ENCODE data around the gene RFPL3.
"Not testable (repeated sequence)": the region's sequence is repeated elsewhere in the genome, so short reads cannot be mapped to it uniquely, and the experiment has no call there.

The RFPL3 gene

DNA sequence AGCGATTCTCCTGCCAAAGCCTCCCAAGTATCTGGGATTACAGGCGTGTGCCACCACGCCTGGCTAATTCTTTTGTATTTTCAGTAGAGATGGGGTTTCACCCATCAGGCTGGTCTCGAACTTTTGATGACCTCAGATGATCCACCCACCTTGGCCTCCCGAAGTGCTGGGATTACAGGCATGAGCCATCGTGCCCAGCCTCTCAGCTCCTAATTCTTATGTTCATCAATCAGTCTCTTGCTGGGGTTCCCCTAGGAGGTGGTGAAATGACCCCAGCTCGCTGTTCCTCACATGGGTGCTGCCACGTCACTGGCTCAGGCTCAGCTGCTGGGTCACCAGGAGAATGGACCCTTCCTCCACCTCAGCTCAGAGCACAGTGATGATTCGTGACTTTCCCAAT lies at the start of gene RFPL3:
TSS of gene RFPL3 (plus strand) at position 301 of the 400 bp plus-strand sequence. CDS start 205 bp downstream, outside the sequence.
- H3K4me1 Mint-ChIP-seq (ENCODE audit: low read depth); H3K36me3 Mint-ChIP-seq; H3K4me3 Mint-ChIP-seq; H3K27ac Mint-ChIP-seq; H3K27me3 Mint-ChIP-seq; H3K9me3 Mint-ChIP-seq (ENCODE audit: low read depth): not testable (repeated sequence)

DNA sequence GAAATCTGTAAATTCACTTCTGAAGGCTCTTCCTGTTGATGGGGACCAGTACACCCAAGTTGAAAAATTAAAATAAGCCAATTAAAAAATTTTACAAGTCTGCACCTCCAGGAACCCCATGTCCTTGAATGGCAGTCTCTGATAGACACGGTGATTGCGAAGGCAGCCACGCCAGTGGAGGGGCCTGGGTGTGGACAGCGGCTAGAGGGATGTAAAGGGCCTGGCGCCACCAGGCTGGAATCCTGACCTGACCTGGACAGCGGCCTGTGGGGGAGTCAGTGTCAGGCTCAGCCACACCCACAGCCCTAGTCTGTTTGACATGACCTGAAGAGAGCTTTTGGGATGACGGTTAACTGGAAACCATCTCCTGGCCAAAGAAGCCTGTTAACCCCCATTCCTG lies 49.5 kb upstream of the RFPL3 start:
- Mint-ChIP-seq H3K36me3 (peaks cover 3% of the 10 kb centered on the region), H3K9me3 (ENCODE audit: low read depth) (no peaks in the 10 kb centered on the region), H3K4me3 (no peak overlapping the region), H3K27ac (no peak overlapping the region), H3K4me1 (ENCODE audit: low read depth) (no peaks in the 10 kb centered on the region), H3K27me3 (peaks cover 14% of the 10 kb centered on the region)

DNA sequence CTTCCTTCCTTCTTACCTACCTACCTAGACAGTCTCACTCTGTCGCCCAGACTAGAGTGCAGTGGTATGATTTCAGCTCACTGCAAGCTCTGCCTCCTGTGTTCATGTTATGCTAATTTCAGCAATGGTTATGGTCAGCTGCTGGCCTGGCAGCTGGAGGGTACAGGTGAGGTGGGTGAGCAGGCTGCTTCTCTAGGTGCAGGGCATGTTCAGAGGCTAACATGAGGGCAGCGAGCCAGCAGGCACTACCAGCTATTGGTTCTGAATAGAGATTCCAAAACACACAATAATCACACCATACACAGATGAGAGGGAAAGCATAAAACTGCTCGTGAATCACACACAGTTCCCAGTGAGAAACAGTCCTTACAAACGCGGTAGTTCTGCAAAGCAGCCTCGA lies 48.7 kb upstream of the RFPL3 start:
- no peak overlapping the region for H3K4me3 Mint-ChIP-seq
- peaks cover 3% of the 10 kb centered on the region for H3K36me3 Mint-ChIP-seq
- no peaks in the 10 kb centered on the region for H3K9me3 Mint-ChIP-seq (ENCODE audit: low read depth)
- H3K27ac Mint-ChIP-seq, result no peak overlapping the region
- peaks cover 14% of the 10 kb centered on the region for H3K27me3 Mint-ChIP-seq
- H3K4me1 Mint-ChIP-seq (ENCODE audit: low read depth), result no peaks in the 10 kb centered on the region

DNA sequence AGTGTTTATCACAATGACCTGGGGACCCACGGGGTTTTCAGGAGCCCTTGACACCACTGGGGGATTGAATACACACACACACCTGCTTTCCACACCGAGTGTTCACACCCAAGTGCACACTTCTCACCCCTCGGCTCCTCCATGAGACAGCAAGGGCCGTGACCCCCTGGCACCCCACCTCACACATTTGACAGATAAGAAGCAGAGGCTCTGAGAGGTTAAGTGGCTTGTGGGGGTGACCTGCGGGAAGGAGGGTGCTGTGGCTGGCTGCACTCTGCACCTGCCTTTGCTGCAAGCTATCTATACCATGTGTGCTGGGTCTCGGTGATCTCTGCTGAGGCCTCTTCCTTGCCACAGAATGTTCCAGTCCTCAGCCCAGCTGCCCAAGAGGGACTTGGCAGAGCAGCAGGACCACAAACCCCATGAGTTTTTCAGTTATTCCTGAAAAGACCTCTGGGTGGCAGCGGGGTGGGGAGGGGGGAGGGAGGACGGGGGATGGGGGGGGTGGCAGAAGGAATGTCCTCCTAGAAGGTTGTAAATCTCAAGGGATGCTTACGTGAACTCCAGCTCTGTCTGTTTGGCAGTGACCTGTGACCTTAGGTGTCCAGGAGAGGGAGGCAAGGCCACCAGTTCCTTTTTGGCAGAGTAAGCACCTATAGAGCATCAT lies 47.9 kb upstream of the RFPL3 start:
- peaks cover 10% of the 10 kb centered on the region for H3K27me3 Mint-ChIP-seq

DNA sequence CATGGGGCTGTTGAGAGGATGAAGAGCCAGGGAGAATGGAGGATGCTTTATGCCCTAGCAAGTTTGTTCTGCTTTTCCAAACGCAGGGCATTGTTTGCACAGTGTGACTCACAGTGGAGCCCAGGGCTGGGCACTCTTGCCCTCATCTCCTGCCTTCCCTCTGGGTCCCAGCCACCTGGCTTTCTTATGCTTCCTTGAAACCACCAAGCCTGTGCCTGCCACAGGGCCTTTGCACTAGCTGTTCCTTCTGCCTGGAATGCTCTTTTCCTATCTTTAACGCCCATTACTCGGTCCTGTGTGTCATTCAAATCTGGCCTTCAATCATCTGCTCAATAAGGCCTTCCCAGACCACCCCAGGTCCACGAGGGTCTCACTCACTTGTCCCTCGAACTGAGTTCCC lies 46.9 kb upstream of the RFPL3 start:
- H3K27ac Mint-ChIP-seq, result no peak overlapping the region
- peaks cover 3% of the 10 kb centered on the region for H3K36me3 Mint-ChIP-seq
- H3K27me3 Mint-ChIP-seq, result peaks cover 10% of the 10 kb centered on the region
- H3K9me3 Mint-ChIP-seq (ENCODE audit: low read depth), result no peaks in the 10 kb centered on the region
- no peak overlapping the region for H3K4me3 Mint-ChIP-seq
- H3K4me1 Mint-ChIP-seq (ENCODE audit: low read depth), result no peaks in the 10 kb centered on the region

More for the DNA sequence above, 47.9 kb upstream of the RFPL3 start:
- Mint-ChIP-seq H3K4me1 (ENCODE audit: low read depth) (no peaks in the 10 kb centered on the region), H3K9me3 (ENCODE audit: low read depth) (no peaks in the 10 kb centered on the region), H3K36me3 (peaks cover 3% of the 10 kb centered on the region), H3K4me3 (no peak overlapping the region), H3K27ac (no peak overlapping the region)

DNA sequence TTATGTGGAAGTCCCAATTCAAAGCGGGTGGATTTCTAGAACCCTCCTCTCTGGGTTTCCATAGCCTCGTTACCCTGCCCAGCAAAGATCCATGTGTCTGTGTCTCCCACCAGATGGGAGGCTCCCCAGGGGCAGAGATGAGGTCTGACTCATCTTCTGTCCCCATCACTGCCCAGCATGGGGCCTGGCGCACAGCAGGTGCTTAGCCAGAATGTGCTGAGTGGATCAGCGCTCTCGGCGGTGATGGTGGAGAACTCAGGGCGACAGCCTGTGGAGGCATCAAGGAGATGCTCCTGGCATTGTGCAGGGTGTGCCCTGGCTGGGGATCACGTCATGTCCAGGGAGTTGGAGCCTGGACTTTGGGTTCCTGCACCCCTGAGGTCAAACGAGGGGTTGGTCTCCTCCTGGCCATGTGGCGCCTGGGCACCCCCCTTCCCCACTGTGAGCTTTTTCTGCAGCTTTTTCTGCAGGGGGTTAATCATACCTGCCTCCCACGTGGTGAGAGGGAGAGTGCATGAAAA lies 46.1 kb upstream of the RFPL3 start:
- Mint-ChIP-seq H3K9me3 (ENCODE audit: low read depth) (no peaks in the 10 kb centered on the region), H3K4me3 (no peak overlapping the region), H3K27me3 (peaks cover 12% of the 10 kb centered on the region), H3K4me1 (ENCODE audit: low read depth) (no peaks in the 10 kb centered on the region), H3K27ac (no peak overlapping the region), H3K36me3 (peaks cover 3% of the 10 kb centered on the region)

DNA sequence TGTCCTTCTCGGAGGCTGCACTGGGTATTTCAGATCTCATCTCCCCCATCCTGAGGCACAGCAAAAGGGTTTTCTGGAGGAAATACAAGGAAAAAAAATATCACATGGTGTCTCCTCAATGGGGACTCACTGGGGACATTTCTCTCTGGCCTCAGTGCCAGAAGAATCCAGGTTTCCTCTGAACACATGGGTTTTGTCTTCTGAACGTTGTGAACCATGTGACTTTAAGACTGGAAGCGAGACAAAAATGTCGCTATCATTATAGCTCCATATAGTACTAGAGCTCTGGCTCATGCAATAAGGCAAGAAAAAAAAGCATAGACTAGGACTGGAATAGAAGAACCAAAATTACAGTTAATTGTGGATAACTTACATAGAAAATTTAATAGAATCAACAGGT lies 44.9 kb upstream of the RFPL3 start:
- Mint-ChIP-seq H3K4me1 (ENCODE audit: low read depth) (no peaks in the 10 kb centered on the region), H3K36me3 (peaks cover 3% of the 10 kb centered on the region), H3K27ac (no peak overlapping the region), H3K4me3 (no peak overlapping the region), H3K27me3 (peaks cover 11% of the 10 kb centered on the region), H3K9me3 (ENCODE audit: low read depth) (no peaks in the 10 kb centered on the region)

DNA sequence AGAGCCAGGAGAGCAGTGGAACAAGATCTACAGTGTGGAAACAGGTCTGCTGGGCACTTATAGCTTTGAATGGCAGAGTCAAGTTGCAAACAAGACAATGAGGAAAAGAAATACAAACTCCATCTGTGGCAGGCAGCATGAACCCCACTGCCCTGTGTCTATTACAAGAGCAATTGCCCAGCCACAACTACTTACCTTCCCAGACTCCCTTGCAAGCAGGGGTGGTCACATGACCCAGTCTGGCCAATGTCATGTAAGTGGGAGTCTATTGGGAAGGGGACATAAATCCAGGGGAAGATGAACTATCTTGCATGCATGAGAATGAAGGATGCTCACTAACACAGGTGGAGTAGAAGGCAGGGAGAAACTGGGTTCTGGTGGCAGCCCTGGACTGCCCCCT lies 44.1 kb upstream of the RFPL3 start:
- H3K27me3 Mint-ChIP-seq, result peaks cover 13% of the 10 kb centered on the region
- H3K36me3 Mint-ChIP-seq, result peaks cover 3% of the 10 kb centered on the region
- H3K27ac Mint-ChIP-seq, result no peak overlapping the region
- H3K4me1 Mint-ChIP-seq (ENCODE audit: low read depth), result no peaks in the 10 kb centered on the region
- H3K9me3 Mint-ChIP-seq (ENCODE audit: low read depth), result no peaks in the 10 kb centered on the region
- H3K4me3 Mint-ChIP-seq, result no peak overlapping the region

DNA sequence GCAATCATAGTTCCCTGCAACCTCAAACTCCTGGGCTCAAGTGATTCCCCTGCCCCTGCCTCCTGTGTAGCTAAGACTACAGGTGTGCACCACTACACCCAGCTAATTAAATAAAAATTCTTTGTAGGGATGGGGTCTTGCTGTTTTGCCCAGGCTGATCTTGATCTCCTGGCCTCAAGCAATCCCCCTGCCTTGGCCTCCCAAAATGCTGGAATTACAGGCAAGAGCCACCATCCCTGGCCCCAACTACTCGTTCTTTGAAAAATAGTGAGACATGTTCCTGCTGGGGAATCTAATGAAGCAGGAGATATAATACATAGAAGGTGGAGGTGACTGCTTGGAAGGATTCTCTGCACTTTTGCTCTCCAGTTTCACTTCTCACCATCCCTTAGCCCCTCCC lies 40.1 kb upstream of the RFPL3 start:
- H3K4me1 Mint-ChIP-seq (ENCODE audit: low read depth), result no peaks in the 10 kb centered on the region

DNA sequence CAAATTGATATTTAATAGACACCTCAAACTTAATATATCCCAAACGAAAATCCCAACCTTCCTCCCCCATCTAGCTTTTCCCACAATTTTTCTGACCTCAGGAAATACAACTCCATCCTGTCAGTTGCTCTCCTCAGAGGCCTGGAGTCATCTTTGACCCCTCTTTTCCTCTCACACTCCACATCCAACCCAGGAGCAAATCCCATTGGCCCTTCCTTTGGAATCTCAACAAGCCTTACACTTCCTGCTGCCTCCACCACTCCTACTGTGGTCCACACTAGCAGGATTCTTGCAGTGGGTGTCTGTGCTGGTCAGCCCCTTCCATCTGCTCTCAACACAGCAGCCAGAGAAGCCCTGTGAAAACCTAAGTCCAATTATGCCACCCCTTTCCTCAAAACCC lies 39.3 kb upstream of the RFPL3 start:
- Mint-ChIP-seq H3K36me3 (no peaks in the 10 kb centered on the region), H3K9me3 (ENCODE audit: low read depth) (no peaks in the 10 kb centered on the region), H3K27me3 (peaks cover 14% of the 10 kb centered on the region), H3K4me1 (ENCODE audit: low read depth) (no peaks in the 10 kb centered on the region), H3K4me3 (no peak overlapping the region), H3K27ac (no peak overlapping the region)

More for the DNA sequence above, 40.1 kb upstream of the RFPL3 start:
- Mint-ChIP-seq H3K4me3 (no peak overlapping the region), H3K27me3 (peaks cover 14% of the 10 kb centered on the region), H3K9me3 (ENCODE audit: low read depth) (no peaks in the 10 kb centered on the region), H3K27ac (no peak overlapping the region), H3K36me3 (no peaks in the 10 kb centered on the region)

DNA sequence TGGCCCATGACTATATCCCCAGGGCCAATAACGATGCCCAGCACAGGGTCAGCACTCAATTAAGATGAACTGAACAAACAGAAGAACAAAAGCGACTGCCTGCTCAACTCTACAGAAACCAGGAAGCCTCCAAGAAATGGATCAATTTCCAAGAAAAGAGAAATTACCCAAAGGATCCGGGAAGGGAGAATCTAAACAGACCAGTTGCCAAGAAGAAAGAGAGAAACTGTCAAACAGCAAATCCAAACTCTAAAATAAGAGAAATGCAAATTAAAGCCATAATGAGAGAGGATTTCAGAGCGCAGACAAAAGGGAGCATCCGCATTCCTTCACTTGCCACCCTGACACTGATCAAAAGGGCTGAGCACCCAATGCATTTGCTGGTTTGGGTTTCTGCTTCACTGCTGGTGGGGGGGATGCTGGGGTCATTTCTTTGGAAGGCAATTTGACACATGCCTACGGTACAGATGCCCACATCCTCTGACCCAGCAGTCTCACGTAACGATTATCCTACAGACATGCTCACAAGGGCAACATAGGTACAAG lies 37.7 kb upstream of the RFPL3 start:
- H3K4me3 Mint-ChIP-seq, result no peak overlapping the region
- H3K36me3 Mint-ChIP-seq, result no peaks in the 10 kb centered on the region
- H3K9me3 Mint-ChIP-seq (ENCODE audit: low read depth), result no peaks in the 10 kb centered on the region
- no peak overlapping the region for H3K27ac Mint-ChIP-seq
- peaks cover 14% of the 10 kb centered on the region for H3K27me3 Mint-ChIP-seq
- H3K4me1 Mint-ChIP-seq (ENCODE audit: low read depth), result no peaks in the 10 kb centered on the region

DNA sequence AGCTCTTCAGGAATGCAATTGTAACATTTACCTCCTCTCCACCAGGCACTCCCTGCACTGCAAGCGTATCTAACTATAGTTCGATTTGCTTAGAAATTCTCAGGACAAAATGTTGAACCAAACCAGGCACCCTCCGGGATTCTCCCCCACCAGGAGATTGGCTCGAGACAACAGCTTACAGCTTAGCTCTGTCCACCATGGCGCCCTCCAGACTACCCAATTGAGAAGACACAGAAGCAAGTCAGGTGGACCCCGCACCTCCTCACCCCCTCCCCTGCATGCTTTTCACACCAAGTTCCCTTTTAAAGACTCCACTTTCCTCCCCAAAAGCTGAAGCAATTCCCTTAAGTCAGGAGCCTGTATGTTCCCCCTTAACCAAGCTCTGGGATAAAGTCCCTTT lies 34.7 kb upstream of the RFPL3 start:
- no peaks in the 10 kb centered on the region for H3K9me3 Mint-ChIP-seq (ENCODE audit: low read depth)
- peaks cover 11% of the 10 kb centered on the region for H3K27me3 Mint-ChIP-seq
- H3K36me3 Mint-ChIP-seq, result no peaks in the 10 kb centered on the region
- no peak overlapping the region for H3K27ac Mint-ChIP-seq
- no peak overlapping the region for H3K4me3 Mint-ChIP-seq
- no peaks in the 10 kb centered on the region for H3K4me1 Mint-ChIP-seq (ENCODE audit: low read depth)

DNA sequence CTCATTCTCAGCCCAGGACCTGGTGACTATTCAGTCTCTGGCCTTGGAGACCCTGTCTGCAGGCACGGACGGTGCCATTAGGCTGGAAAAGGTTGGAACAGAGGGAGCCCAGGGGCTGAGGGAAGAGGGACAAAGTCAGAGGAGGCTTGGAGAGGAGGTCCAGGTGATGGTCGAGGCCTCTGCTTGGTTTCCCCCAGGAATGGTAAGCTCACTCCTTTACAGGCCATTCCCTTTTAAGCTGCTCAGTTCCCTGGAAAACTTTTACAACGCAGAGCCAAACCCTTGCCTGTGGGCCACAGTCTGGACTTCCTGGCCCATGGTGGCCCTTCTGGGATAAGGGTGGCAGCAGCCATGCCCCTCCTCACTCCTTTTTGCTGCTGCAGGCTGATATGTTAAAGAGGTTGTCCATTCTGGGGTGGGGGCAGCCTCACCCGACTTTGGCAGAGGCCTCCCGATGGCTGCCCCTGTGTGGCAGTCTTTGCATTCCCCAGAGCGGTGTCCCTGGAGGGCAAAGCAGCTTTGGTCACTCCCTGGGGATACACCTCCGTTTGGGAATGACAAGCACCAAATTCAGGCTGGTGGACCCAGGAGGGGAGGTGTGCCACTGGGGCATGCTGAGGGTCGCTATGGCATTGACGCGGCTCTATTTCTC lies 34.0 kb upstream of the RFPL3 start:
- peaks cover 7% of the 10 kb centered on the region for H3K27me3 Mint-ChIP-seq
- H3K4me3 Mint-ChIP-seq, result no peak overlapping the region
- no peaks in the 10 kb centered on the region for H3K4me1 Mint-ChIP-seq (ENCODE audit: low read depth)
- H3K36me3 Mint-ChIP-seq, result no peaks in the 10 kb centered on the region
- H3K9me3 Mint-ChIP-seq (ENCODE audit: low read depth), result no peaks in the 10 kb centered on the region
- no peak overlapping the region for H3K27ac Mint-ChIP-seq

DNA sequence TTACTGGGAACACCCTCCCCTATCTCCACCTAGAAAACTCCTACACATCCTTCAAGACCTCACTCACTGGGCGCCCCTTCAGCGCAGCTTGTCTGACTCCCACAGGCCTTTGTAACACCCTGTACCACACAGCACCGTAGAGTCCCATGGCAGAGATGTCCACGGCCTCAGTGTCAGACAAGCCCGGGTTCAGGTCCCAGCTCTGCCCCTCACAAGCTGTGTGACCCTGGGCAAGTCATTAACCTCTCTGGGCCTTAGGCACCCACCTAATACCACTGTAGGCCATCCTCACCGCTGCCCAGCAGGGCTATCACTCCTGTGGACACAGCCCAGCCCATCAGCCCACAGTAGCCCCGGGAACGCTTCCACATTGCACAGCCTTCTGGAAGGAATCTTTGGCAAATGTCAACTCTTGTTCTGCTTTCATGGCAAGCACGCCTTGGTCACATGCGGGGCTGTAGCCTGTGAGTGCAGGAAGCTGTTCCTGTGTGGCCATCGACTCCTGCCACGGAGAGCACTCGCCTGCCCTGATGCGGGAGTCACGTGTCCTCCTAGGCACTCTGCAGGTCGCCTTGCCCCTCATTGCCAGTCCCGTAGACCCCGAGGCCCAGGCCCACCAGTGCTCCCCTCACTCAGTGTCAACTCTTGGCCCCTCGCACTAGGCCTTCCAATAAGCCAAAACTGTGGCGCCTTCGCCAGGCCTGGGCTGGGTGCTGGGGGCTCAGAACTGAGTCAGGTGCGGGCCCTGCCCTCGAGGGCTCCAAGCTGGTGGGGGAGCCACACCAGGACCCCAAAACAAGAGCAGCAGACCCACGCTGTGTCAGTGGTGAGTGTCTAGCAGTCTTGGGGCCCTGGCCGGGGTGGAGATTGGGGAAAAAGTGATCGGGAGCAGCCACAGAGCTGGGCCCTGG lies 32.9 kb upstream of the RFPL3 start:
- Mint-ChIP-seq H3K4me1 (ENCODE audit: low read depth) (no peaks in the 10 kb centered on the region), H3K27ac (no peak overlapping the region), H3K9me3 (ENCODE audit: low read depth) (no peaks in the 10 kb centered on the region), H3K4me3 (no peak overlapping the region), H3K27me3 (peaks cover 7% of the 10 kb centered on the region), H3K36me3 (no peaks in the 10 kb centered on the region)

DNA sequence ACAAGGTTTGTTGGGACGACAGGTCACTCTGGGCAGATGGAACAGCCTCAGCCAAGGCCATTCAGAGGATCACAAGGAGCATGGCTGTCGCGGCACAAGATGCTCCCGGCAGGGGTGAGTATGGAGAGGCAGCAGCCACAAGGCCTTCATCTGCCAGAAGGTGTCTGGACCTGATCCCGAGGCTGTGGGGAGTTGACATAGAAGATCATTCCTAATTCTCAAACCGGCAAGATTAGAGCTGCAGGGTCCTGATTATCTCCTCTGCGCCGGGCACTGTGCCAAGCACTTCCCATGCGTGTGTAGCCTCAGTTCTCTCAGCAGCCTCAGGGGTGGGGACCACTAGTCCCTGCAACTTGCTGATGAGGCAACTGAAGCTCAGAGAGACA lies 32.3 kb upstream of the RFPL3 start:
- H3K4me1 Mint-ChIP-seq (ENCODE audit: low read depth), result no peaks in the 10 kb centered on the region
- H3K36me3 Mint-ChIP-seq, result no peaks in the 10 kb centered on the region
- H3K27ac Mint-ChIP-seq, result no peak overlapping the region
- no peak overlapping the region for H3K4me3 Mint-ChIP-seq
- no peaks in the 10 kb centered on the region for H3K9me3 Mint-ChIP-seq (ENCODE audit: low read depth)
- H3K27me3 Mint-ChIP-seq, result peaks cover 7% of the 10 kb centered on the region

All from activated naive CD8-positive, alpha-beta T cell (primary cell).